ENCODE measurements around the gene SLC38A4.

The SLC38A4 gene

DNA sequence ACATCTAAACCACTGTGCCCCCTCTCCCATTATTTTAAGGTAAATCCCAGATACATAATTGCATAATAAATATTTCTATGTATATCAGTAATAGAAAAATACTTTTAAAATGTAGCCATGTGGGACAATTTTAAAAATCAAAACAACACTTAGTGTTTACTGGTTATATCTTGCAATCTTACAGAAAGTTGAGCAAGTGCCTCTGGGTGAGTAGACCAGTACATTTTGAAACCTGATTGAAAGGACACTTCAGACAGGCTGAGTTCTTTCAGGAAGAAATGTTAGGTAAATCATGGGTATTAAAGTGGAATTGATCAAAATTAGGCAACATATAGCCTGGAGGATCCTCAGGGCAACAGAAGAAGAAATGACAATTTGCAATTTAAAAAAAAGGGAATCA, 7.2 kb downstream of the SLC38A4 start:
- in situ Hi-C loops (cut with MboI; ENCODE audit: low sequenced_read_pairs) = no loop called here

DNA sequence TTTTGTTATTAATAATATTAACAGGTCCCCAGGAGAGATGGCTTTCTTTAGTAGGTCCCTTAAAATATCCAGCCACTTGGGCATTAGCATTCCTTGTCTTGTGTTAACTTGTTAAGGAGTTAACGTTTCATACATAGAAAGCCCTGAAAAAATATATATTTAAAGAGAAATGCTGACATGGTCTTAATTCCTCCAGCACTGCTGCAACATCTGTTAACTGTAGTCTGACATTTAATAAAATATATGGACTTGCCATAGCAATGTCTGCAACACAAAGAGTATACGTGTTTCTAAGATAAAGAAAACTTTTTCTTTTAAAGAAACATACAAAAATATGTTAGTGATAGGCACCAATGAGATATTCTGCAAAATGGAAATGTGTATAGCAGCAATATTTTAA, 10.0 kb downstream of the SLC38A4 start:
- in situ Hi-C loops (cut with MboI; ENCODE audit: low sequenced_read_pairs) = no loop called here

DNA sequence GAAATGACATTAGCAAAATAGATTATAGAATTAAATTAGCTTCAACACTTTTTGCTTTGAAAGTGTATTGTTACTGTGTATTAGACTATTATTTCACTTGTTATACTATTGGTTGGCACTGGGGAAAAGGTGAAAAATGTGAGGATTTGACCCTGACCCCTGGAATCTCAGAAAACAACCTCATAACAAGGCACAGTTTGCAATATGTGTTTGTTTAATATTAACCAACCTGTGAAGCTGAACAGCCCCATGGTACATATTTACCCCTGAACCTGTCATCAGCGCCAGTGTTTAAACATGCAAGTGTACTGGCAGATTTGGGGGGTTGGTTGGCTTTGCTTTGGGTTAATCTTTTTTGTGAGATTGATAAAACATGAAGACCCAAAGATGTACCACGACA, 11.7 kb downstream of the SLC38A4 start:
- in situ Hi-C loops (cut with MboI; ENCODE audit: low sequenced_read_pairs) = no loop called here

DNA sequence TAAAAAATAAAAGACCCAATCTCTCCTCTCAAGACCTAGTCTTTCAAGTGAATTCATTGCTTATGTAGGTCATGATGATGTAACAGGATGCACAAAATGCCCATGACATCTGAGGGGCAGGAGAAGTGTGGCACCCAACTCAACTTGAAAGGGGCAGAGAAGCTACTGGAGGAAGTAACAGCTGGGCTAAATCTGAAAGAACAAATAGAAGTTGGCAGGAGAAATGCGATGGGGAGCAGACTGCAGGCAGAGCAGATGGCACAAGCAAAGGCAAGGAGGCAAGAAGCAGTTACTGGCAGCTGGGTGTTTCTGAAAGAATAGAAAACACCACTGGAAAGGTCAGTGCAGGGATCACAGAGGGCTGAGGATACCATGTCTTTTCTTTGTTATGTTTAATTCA, 14.6 kb downstream of the SLC38A4 start:
- in situ Hi-C loops (cut with MboI; ENCODE audit: low sequenced_read_pairs) = no loop called here

DNA sequence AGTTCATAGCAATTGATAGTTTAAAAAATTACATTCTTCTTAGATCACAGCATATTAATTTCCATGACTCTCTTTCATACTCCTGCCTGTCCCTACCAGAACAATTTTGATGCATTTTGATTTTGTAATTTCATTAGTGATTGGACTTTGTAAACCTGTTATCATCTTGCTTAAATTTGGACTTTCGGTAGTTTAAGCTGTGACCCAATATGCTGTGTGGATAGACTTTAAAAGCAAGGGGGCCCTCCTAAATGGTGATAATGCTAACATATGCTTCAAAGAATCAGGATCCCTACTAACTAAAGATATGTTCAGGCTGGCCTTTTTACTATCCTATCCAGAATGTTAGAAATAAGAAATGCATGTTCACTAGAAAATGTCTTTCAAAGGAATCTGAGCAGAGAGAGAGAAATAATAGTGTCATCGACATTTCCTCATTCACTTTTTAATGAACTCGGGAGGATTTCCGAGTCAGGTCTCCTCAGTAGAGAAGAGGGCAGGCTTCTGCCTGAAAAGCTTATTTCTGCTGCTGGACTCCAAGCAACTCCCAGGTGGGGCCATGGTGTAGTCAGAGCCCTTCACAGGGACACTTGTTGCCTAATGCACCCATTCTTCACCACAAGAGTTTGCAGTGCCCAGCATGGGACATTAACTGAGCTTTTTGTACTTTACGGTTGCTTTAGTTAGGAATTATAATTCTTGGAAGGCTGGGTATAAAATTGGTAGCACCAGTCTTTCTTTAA, 16.7 kb downstream of the SLC38A4 start:
- in situ Hi-C loops (cut with MboI; ENCODE audit: low sequenced_read_pairs) = no loop called here

DNA sequence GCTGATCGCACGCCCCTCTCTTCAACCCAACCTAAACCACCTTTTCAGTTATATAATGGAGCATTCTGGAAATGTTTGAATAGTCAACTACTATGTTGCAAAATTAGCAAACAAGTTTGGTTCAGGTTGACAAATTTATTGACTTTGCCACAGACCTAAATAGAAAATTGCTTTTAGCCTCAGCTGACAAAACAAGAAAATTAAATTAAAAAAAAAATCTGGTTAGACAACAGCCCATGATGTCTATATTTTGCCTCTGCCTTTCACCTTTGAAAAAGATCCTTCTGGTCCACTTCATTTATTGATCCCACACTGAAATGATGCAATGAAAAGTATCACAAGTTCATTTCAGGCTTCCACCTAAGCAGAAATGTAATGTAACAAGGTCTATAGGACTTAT, 17.5 kb downstream of the SLC38A4 start:
- in situ Hi-C loops (cut with MboI; ENCODE audit: low sequenced_read_pairs) = no loop called here

DNA sequence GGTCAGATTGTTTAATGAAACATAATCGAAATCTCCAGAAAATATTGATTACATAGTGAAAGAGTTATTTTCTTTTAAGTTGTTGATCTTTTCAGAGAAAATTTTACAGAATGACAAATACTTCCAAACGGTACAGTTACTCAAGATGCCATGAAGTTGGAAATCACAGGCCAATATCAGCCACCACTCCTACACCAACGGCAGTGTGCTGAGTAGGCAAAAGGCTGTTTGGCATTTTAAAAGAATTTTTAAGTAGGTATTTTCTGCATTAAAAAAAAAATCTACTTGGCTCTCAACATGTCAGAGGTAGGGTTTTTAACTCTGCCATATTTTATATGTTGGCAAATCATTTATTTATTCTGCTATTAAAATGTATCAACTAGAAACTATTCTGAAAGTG, 21.7 kb downstream of the SLC38A4 start:
- in situ Hi-C loops (cut with MboI; ENCODE audit: low sequenced_read_pairs) = no loop called here

DNA sequence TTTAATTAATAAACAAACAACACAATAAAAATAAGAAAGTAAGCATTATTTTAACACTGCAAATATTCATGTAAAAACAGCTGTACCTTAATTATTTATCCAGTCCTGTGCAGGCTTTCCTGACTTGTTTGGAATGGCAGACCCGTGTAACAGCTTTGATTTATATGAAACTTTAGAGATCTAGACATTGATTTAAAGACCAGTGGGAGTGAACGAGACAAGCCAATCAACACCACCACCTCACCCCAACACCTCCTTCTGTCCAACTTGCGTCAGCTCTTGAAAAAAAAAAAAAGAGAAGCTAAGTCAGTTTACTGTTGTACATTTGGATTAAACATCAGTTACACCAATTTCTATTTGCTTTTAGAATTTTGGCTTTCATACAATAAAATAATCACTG, 22.3 kb downstream of the SLC38A4 start:
- in situ Hi-C loops (cut with MboI; ENCODE audit: low sequenced_read_pairs) = no loop called here

DNA sequence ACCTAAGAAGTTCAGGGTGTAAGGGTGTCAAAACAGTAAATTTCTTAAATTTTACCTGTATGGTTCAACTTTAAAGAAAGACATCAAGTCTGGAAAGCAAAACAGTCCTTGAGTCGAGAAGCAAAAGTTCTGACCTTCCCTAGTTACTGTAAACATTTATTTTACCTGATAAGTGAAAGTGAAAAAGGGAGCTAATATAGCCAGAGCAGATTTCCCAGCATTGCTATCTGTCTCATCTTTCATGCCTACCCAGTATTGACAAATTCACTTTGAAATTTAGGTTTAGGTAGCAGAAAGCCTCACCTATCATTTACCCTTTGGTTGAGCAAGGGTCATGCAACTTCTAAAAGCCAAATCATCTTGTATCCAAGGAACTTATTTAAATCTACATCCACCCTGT, 24.5 kb downstream of the SLC38A4 start:
- in situ Hi-C loops (cut with MboI; ENCODE audit: low sequenced_read_pairs) = no loop called here

DNA sequence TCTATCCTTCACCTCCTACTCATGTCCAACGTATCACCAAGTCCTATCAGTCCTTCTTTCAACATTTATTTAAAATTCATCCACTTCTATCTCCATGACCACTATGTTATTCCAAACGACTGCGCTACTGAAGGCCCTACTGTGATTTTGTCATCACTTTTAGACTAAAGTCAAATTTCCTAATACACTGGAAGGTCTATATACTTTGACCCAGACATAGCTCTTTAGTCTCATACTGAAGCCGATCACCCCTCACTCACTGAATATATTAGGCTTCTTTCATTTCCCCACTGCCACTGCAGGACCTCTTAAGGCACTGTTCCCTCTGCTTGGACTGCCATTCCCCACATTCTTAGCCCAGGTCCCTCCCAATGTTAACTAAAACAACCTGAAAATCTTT, 25.6 kb downstream of the SLC38A4 start:
- in situ Hi-C loops (cut with MboI; ENCODE audit: low sequenced_read_pairs) = no loop called here

DNA sequence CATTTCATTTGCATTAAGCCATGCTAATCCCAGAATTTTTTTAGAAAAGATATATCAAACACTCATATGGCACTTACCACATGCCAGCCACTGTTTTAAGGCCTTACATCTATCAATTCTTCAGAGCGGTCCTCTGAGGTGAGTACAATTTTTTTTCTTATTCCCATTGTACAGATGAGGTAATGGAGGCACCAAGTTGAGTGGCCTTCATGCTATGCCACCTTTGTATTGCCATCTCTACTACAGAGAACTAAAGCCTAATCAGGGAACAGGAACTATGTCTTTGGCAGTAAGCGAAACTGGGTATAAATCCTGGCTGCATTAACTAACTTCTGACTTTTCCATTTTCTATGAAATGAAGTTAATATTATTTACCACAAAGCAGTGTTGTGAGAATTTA, 27.1 kb downstream of the SLC38A4 start:
- in situ Hi-C loops (cut with MboI; ENCODE audit: low sequenced_read_pairs) = no loop called here

DNA sequence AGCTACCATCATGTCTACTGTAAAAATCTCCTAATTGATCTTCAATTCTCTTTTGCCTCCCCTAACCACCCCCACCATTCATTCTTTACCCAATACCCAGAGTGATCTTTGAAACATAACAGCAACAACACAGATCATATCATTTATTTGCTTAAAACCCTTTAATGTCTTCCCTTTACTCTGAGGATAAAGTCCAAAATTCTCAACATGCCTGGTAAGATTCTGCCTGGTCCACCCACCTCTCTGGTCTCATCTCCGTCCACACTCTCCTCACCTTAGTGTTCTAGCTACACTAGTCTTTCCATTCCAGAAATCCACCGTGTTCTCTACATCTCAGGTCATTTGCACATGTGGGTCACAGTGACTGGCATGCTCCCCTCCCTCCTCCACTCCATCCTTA, 27.7 kb downstream of the SLC38A4 start:
- in situ Hi-C loops (cut with MboI; ENCODE audit: low sequenced_read_pairs) = no loop called here

DNA sequence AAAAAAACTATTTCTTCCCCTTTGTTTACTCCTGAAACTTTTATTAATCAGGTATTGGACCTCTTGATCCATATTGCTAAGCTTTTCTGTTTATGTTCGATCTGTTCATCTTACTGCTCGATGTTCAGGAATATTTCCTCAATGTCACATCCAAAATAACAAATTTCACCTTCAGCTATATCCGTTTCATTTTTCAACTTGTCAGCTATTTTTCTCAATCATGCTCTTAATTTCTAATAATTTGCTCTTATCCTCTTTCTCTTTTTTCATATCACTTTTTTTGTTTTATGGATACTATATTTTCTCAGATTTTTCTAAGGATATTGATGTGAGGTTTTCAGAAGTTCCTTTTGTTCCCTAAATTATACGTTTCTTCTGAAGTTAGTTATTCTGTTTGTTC, 29.8 kb downstream of the SLC38A4 start:
- in situ Hi-C loops (cut with MboI; ENCODE audit: low sequenced_read_pairs) = no loop called here

DNA sequence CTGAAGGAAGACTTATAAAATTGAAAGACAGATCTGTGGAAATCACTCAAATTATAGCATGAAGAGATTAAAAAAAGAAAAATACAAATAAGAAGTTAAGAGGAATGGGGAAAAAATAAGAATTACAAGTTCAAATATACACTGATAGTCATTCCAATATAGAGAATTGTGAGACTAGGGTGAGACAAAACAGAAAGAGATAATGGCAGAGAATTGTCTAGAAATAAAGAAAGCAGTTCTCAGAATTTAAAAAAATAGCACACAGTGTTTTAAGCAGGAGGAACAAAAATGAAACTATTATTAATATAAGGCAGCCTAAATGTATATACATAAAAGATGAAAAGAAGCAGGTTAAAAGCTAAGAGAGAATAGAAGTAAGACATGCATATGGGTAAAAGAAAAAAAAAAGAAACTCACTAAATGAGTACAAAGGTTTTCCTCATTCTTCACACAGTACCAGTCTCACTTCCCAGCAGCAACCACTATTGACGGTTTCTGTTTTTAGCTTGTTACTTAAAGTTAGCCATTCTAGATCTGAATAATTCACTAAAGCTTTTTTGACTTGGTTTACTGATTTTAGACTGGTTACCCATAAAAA, 31.1 kb downstream of the SLC38A4 start:
- in situ Hi-C loops (cut with MboI; ENCODE audit: low sequenced_read_pairs) = no loop called here

DNA sequence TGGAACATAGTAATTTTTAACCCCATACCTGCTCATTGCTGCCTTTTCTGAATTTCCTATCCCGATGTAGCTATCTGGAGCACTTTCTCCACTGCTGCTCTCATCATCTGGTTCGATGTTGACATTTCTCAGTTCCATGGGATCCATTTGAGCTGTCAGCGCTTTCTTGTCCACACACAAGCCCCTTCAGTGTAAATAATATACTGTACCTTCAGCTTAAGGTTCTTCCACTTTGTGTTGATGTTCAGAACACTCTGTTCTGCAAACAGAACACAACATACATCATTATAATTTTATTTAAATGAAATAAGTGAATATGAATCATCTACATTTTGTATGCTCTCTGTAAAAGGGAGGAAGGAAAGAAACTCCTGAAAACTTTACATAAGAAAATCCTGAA, 32.9 kb downstream of the SLC38A4 start:
- in situ Hi-C loops (cut with MboI; ENCODE audit: low sequenced_read_pairs) = no loop called here

DNA sequence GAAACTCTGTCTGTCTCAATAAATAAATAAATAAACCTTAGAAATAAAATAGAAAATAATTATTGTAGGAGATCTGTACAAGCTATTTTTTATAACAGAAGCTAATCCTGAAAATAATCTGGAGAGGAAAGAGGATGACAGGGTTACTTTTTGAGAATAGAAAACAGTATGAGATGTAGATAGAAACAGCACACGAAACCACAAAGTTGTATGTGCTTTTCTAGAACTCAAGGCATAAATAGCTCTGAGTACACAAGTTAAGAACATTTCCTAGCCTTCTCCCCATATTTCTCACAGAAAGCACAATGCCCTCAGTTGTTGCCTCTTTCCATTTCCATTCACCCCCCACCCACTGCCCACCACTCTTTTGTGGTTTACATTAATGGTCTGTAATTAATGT, 35.7 kb downstream of the SLC38A4 start:
- in situ Hi-C loops (cut with MboI; ENCODE audit: low sequenced_read_pairs) = no loop called here

DNA sequence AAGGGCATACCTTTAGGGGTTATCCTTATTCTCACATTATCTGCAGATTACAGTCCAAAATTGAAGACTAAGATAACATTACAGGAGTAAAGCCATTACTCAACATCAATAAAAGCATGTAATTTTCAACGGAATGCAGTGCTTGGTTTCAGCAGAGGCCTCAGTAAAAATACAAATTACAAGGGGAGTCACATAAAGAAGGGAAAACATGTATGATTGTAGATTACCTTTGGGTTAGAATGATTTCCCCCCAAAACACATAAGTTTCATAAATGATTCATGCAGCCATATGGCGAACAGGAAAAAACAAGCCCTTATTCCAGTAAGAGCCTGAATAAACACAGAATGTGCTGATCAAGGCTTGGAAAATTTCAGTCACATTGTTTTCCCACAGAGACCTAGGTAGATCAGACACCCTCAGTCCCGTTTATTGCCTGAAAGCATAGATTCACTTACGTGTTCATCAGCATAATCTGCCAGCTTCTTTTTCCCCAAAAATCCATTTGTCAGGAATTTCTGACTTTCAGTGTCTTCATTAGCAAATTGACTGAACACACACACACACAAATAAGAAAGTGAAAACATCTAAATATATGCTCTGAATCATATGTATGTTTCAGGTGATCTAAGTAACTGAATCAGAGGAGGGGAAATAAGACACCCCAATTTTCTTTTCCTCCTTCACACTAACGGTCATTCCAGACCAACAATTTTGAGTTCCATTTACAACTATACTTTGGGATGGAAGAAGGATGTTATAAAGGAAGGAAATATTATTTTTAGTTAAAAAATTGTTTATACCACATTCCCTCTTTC, 37.5 kb downstream of the SLC38A4 start:
- in situ Hi-C loops (cut with MboI; ENCODE audit: low sequenced_read_pairs) = no loop called here

DNA sequence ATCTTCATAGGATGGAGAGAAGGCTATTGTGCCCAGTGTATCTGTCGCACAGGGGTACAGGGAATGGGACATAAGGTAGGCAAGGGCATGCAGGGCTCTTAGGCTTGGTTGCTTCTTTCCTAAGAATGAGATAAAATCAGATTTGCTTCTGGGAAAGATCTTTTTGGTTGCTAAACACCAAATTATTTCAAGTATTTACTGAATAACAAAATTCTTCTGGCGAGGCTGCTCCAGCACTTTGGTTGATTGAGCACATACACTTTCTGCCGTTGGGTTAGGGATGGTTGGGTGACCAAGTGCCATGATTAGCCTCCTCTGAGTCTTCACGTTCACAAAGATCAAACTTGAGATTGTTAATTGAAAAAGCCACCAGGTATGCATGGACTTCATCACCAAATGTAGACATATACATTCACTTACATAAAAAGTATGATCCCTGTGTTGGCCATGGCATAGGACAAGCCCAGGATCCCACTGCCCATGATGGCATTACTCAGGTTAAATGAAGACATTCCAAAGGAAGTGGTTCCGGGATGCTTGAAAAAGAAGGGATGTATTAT, 38.2 kb downstream of the SLC38A4 start:
- in situ Hi-C loops (cut with MboI; ENCODE audit: low sequenced_read_pairs) = no loop called here

DNA sequence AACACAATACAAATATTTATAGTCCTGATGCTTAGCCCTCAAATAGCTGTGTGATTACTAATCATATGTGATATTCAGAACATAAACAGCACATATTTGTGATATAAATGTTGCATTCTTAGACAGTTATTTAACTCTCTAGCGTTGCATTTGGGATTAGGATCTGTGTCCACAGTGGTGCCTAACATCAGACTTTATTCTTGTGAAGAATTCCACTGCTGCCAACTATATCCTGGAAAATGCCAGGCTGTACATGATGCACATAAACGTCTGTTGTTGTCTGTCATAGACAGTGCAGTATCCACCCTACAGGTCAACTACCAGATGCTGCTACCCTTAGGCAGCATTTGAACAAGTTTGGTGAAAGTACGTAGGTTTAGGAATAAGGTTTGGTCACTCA, 39.0 kb downstream of the SLC38A4 start:
- in situ Hi-C loops (cut with MboI; ENCODE audit: low sequenced_read_pairs) = no loop called here

DNA sequence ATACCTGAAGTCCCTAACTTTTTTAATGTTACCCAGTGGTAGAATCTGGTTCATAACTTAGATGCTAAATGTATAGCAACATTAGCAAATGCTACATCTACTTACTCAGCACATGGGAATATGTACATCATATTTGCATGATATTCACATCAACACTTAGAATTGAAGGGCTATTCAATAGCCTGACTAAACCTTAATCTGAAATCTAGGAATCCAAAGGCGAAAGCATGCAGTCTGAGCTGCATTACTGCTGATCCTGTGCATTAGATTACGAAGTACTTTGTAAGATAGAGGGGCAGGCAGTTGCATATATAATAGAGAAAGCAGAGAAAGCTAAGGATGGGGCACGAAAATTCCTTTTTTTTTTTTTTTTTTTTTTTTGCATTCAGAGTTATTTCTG, 40.4 kb downstream of the SLC38A4 start:
- in situ Hi-C loops (cut with MboI; ENCODE audit: low sequenced_read_pairs) = no loop called here

DNA sequence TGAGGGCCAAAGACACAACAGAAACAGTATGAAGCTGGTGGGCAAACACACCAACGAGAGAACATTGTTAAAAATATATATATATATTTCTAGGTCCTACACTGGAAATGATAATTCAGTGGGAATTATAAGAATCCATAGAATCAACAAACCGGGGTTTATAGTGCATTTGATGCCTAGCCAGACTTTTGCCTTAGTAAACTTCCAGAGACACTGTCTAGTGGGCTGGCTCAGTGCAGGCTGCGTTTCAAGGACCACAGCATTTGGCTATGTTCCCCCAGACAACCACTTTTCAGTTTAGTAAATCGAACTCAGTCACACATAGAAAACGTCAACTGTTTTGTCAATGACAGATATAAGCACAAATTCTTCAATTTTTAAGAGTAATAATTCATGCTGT, 41.9 kb downstream of the SLC38A4 start:
- in situ Hi-C loops (cut with MboI; ENCODE audit: low sequenced_read_pairs) = no loop called here

DNA sequence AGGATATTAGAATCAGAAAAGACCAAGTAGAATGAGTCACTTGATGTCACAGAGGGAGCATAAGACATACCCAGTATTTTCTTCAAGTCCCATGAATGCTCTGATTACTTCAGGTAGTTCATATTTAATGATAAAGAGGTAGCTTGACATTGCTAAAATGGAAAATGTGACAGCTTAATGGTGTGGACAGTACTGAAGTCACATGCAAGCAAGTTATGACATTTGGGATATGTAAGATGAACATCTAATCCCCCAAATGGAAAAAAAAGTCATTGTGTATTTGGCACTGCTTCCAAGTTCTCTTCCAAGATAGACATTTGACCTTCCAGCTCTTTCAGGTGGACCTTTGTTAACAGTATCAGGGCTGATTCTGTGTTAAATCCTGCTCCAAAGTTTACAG, 45.9 kb downstream of the SLC38A4 start:
- in situ Hi-C loops (cut with MboI; ENCODE audit: low sequenced_read_pairs) = no loop called here
